ENCODE measurements around the gene RASSF8.

RASSF8 gene, protein sequence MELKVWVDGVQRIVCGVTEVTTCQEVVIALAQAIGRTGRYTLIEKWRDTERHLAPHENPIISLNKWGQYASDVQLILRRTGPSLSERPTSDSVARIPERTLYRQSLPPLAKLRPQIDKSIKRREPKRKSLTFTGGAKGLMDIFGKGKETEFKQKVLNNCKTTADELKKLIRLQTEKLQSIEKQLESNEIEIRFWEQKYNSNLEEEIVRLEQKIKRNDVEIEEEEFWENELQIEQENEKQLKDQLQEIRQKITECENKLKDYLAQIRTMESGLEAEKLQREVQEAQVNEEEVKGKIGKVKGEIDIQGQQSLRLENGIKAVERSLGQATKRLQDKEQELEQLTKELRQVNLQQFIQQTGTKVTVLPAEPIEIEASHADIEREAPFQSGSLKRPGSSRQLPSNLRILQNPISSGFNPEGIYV

DNA sequence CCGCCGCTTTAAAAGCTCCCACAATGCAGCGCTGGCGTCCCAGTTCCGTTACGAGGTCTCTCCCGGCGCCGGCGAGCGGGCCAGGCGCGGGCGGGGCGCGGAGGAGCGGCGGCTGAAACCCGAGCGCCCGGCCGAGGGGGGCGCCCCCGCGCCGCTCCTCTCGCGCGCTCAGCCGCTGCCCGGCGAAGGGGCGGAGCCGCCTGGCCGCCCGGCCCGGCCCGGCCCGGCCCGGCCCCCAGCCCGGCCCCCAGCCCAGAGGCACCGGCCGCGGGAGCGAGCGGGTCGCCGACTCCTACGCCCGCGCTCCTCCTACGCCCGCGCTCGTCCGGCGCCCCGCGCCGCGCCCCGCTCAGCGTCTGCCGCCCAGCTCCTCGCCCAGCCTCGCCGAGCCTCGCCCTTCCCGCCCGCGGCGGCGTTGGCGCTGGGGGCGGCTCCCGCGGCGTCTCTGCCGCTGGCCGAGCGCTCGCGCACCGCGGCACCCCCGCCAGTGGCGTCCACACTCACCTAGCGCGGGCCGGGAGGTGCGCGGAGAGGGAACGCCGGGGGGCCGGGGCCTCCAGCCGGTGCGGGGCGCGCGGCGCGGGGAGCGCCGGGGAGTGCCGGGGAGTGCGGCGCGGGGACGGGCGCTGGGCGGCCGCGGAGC is at the start of gene RASSF8:
Gene RASSF8 (plus strand): TSS at position 255 of the 643 bp plus-strand sequence. CDS start 96,662 bp downstream, outside the sequence.
- DNase-seq: peak; percentile 50

DNA sequence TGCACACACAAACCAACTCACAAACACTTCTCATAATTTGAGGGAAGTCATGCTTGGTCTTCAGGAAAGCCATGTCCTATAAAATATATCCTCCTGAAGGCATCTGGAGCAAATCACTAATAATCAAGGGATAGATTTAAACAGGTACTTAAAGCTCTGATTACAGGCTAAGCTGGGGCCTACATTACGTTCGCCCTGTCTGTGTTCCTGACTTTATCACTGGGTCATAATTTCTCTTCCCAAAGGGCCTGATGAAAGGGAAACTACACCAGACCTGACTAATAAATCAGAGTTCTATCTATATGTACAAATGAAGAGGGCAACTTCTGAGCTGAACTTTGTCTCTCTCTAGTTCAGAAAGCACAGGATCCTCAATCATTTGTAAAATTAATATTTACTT is 43.9 kb upstream of the RASSF8 start:
- no peak for DNase-seq

DNA sequence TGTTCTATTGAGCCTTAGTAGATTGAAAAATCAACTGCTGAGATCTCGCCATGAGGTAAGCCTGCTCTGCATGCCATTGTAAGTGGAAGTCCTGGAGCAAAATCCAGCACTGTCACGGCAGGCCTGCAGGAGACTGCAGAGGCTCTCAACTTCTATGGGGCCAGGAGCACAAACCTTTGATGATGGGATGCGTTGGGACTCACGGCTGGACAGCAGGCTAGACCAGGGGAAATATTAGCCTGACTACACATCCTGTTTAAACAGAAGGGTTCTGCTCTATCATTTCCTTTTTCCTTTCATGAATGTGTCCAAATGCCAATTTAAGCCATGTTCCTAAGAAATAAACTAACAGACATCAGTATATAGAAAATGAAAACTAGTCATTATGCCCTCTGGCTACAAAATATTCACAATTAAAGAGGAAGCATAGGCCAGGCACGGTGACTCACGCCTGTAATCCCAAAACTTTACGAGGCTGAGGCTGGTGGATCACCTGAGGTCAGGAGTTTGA is 33.9 kb upstream of the RASSF8 start:
- DNase-seq: no peak

DNA sequence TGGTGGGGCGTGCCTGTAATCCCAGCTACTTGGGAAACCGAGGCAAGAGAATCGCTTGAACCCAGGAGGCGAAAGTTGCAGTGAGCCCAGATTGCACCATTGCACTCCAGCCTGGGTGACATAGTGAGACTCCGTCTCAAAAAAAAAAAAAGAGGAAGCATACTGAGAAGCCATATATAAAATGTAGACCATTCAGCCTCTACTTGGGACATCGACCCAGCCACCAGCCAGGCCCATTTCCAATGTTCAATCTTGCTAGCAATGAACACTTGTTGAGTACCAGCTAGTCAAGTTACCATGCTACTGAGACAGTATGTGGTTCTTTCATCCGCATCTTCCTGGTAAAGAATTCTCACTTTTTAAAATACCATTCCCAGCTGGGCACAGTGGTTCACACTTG is 33.4 kb upstream of the RASSF8 start:
- no peak for DNase-seq

DNA sequence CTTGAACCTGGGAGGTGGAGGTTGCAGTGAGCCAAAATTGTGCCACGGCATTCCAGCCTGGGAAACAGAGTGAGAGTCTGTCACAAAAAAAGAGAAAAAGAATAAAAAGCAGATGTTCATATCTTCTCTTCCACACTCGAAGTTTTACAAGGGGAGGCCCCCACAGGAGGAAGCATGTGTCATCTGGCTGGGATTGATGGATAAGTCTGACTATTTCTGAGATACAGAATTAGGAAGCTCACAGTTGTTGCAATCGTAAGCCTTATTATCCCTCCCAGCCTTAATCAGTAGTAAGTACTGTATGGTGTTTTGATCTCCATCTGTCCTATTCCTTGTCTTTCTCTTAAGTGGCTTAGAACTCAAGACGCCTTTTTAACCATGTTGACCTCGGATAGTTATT is 31.9 kb upstream of the RASSF8 start:
- no peak for DNase-seq

DNA sequence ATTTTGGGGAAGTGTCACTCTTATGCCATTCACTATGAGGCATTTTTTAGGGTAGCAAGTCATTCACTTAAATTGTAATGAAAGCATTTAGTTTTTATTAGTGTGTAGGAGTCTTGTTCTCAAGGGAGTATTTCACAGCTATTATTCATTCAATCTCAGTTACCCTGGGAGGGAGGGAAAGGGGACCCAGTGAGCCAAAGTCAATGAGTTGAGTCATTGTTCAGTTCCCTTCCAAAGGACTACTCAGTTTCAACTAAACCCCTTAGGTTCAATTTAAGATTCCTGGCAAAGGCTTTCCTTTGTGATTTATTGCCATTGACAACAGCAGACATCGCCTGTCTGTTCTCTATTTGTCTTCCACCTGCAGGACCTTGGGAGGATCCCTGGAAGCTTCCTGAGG is 29.3 kb upstream of the RASSF8 start:
- no peak for DNase-seq

DNA sequence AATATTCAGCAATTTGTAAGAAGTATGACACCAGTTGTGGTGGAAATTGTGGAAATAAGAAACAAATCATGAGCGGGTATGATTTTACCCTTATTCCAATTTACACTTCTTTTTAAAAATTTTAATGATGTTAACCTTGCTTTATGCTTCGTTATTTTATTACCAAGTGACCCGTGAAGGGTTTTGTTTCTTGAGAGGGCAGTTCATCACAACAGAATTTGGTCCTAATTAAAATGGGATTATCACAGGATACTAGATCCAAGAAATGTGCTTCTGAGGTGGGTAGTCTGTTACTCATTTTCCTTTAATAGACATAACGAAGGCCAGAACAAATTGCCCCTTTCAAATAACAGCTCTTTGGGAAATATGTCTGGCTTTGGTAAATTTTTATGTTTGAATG is 25.5 kb upstream of the RASSF8 start:
- no peak for DNase-seq

DNA sequence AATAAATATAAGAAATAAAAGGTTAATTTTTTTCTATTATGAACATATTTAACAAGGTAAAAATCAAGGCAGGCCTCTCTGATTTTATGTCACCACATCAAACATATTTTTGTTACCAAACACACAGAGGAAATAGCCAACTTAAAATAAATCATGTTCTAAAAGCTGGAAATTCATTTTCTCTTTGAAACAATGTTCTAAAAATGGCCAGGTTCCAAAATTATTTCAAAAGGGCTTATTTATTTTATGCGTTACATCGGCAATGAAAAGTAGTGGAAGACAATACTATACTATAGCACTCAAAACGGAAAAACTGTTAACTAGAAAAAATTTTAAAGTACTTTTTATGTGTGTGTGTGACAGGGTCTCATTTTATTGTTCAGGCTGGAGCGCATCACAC is 24.0 kb upstream of the RASSF8 start:
- DNase-seq: no peak

DNA sequence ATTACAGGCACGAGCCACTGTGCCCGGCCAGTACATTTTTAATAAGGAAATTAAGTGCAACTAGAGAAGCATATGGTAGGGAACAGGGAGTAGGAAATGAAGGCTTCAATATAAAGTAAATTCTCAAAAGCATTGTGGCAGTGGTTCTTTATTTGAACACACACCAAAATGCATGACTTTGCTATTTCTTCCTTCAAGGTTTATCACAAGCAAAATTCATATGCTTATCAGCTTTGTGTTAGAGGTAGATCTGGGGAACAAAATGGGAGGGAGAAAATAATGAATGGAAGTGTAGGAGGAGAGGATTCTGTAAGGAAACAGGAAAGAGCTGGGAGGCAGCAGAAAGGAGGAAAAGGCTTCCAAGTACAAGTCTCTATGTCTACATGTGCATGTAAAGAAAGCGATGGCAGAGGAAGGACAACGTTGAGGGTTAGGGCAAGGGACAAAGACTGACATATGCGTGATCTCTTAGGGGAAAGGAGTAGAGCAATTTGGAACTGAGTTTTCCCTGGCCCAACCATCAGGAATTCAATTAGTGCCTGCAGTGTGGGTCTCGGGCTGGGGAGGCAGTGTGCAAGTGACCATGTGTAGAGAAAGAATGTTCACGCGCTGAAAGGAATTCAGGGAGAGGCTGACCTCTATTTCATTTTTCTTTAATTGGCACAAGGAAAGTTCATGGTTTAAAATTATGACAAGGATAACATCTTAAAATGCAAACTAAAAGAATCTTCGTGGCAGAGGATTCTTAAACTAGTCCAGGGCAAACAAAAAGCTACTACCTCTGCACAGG is 22.9 kb upstream of the RASSF8 start:
- no peak for DNase-seq

DNA sequence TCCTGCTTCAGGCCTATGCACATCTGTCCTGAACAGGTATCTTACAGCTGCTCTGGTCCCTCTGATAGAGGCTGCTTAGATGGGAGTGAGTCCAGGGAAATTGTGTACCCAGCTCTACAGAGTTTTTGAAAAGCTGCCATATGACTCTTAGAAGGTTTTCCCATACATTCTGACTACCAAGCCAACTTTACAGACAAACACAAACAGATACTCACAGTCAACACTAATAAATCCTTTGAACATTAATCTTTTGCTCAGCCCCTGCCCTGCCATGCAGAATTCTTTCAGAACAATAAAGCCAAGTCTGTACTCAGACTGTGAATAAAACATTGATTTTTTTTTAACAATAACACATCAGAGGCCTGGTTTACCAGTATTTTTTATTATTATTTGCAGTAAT is 21.4 kb upstream of the RASSF8 start:
- DNase-seq: no peak

DNA sequence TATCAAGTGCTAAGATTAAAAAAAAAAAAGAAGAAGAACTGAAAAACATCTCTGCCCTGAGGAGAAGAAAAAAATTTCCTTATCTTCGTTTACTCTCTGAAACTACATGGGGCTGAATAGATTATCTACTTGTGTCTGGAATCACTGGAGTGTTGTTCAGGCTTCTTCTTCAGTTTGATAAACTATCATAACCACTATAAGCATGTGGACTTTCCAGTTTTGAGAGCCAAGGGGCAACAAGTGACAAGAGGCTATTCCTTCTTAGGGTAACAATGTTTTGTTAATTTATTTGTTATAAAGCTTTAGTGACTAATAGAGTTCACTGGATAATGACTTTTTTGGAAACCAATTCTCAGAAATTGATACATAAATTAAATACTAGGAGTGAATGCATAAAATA is 19.9 kb upstream of the RASSF8 start:
- no peak for DNase-seq

DNA sequence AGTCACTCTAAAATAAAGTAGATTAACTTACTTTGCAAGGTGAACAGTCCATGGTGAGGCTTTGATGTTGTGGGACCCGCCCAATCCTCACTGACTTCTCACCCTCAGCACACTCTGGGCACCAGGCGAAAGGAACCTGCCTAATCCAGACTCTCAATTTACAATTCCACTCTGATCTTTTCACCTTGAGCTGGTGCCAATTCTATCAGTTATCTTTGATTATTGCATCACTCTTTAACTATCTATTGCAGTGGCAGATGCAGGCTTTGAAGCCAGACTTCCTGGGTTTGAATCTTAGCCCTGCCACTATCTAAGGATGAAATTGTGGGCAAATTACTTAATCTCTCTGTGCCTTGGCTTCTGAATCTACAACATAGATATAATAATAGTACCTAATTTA is 18.9 kb upstream of the RASSF8 start:
- DNase-seq: no peak

DNA sequence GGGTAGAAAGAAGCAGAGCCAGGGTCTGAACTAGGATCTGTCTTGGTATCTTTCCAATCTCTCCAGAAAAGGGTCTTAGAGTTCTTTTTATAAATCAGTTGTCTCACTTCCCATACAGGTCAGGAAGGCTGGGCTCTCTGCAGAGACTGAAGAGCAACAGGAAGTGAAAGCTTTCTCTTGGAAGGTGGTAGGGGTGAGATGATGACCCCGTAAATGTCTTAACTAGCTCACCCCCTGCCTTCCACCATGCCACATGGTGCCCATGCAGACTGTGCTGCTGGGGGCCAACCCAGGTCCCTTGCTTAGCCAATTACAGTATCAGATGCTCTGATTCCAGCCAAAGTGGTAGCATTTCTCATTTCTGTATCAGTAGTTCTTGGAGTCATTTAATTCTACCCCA is 17.6 kb upstream of the RASSF8 start:
- DNase-seq: no peak

DNA sequence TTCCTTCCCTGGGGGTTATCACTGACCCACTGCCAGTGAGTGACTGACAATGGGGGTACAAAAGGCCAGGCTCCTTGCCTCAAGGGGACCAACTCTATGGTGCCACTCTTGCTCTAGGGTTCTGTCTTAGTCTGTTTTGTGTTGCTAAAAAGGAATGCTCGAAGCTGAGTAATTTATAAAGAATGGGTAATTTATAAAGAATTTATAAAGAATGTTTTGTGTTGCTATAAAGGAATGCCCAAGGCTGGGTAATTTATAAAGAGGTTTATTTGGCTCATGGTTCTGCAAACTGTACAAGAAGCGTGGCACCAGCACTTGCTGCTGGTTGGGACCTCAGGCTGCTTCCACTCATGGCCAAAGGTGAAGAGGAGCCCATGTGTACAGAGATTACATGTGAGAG is 15.8 kb upstream of the RASSF8 start:
- DNase-seq: no peak

DNA sequence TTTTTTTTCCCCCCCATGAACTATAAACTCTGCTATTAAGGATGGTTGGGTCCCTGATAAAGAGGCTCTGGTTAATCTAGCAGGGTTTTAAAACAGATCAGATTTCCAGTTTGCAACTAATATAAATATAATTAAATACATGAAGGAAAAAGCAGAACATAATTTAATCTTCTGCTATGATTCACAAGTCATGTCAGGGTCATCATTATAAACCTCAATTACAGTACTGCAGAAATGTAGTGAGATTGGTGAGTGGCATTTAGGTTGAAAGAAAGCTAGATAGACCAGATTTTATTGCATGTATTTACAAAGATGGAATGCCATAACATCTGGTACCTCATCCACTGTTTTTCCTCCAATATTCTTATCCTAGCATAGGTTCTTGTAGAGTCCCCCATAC is 14.5 kb upstream of the RASSF8 start:
- no peak for DNase-seq

DNA sequence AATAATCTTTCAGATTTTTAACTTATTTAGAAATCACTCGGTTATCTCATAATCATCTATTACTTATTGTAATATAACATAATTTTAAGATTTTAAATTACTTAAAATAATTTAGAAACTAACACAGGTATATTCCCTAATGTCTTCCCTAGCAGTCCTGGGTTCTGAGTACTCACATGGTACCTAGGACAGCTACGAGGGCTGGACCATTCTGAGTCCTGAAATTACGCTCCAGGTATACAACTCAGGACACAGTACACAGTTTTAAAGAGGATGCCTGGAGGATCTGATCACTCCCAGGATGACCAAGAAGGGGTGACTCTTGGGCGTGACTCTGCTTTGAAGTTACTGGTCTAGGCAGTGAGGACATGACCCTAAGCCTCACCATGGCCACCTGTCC is 9.1 kb upstream of the RASSF8 start:
- no peak for DNase-seq

DNA sequence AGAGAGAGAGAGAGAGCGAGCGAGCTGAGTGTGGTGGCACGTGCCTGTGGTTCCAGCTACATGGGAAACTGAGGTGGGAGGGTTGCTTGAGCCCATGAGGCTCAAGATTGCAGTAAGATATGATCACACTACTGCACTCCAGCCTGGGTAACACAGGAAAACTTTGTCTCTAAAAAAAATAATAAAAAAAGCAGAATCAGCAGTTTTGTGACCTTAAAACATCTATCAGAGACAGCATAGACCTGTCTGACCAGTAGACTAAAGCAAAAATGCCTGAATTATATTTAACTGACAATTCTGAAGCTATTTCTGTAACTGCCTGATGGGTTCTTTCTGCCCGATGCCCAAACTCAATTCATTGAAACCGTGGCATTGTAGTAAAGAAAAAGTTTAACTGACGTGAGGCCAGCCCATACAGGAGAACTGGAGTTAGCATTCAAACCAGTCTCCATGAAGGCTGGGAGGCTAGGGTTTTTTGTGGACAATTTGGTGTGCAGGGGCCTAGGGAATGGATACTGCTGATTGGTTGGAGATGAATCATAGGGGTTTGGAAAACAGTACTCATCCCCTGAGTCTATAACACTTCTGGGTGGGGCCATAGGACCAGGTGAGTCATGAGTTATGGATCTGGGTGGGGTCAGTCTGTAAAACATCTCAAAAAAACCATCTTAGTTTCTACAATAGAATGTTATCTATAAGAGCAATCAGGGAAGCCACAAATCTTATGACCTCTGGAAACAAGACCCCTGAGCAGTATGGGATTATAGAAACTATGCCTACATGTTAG is 8.0 kb upstream of the RASSF8 start:
- no peak for DNase-seq

DNA sequence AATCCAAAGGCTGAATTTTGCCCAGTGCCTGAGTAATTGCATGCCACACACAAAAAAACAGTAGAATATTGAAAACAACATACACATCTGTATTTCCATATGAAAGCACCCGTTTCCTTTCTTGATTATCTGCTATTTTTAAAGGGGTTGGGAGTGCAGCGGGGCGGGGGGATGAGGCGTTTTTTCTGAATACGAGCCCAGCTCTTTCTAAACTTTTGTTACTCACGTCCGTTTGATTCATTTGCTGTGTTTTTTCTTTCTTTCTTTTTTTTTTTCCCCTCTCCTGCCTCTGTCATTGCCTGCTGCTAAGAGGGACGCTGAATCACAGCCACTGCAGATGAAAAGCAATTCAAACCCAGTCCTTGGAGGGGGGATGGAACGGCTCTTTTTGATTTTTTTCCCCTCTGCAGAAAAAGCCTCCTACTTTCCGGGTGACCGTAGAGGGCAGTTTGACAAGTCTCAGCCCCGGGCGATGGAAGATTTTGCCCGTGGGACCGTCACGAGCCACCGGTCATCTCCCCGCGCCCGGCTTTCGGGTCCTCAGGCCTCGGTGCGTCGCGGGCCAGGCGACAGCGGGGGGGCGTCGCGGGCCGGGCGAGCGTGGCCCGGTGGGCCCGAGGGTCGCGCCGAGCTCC is 572 bp upstream of the RASSF8 start:
- peak; percentile 14 for DNase-seq

DNA sequence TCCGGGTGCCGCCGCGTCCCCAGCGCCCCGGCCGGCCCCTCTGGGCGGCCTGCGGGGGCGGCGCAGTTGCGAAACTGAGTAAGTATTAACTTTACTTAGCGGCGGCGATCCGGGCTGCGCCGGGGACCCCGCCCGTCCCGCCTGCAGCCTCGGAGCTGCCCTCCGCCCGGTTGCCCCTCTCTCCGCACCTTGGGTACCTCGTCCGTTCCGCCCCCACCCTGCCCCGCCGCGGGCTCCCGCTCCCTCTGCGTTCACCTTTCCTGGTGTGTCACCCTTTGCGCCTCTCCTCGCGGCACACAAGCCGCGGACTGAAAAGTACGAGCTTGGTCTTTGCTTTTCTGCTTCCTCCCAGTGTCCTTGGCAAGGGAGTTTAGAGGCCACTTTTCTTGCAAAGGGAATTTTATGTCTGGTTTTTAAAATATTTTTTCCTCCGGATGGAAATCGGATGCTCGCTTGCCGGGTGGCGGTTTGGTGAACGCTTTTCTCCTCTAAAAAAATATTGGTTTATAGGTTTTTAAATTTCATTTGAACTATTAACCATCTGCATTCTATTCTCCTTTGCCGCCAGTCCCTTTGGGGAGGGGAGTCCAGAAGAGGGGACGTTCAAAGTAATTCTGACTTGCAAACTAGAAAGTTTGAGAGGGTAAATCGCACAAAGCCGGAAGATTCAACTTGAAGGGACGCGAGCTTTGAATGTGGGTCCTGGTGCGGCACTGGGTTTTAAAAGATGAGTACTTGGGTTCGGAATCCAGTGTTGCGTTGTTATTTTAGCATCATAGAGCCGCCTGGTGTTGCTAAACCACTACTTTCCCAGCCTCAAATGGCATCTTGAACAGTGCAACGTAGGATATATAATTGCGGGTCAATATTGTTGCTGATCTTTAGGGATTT is 834 bp downstream of the RASSF8 start:
- no peak for DNase-seq

DNA sequence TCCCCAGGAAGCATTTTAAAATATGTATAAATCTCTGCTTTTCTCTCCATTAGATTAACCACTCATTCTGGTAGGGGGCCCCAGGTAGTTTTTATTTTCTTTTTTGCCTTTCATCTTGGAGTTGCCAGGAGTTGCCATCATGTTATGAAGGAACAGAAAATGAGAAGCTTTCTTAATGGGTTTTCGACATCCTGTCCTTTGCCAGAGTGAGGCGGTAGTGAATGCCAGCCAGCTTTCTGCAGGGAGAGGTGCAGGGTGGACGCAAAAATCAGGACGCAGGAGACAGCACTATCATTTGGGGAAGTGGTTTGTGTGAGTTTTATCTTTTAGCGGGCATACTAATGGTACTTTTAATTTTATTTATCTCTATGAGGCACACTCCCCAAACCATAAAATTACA is 1.7 kb downstream of the RASSF8 start:
- DNase-seq: no peak

DNA sequence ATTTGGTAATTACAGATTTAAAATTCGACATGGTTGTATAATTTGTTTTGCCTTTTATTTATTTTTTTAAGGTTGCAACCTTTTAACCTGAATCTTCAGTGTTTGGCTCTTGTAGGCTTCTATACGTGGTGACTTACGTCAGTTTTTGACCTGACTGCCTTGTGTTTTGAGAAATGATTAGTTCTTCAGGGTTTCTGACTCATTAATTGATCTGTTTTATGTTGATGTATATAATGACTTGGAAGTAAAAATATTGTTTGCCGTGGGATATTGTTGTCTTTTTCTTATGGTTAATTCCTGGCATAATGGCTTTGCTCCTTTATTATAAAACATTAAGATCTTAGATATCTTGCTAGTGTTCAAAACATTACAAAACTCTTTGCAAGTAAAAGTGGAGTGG is 2.5 kb downstream of the RASSF8 start:
- no peak for DNase-seq

Data from NCI-H146 (cell line).